ENCODE results near the gene NFKBIB. TPM values are rescaled to one million over a fixed set of nuclear protein-coding genes. Genes with fewer than 3 reads are reported as not detected.
"Not testable (repeated sequence)": the region's sequence is repeated elsewhere in the genome, so short reads cannot be mapped to it uniquely, and the experiment has no call there.

NFKBIB gene
- total and polyA plus RNA-seq, 3 experiments from 2014 or later = 15.6 to 116 (median 107) TPM

DNA sequence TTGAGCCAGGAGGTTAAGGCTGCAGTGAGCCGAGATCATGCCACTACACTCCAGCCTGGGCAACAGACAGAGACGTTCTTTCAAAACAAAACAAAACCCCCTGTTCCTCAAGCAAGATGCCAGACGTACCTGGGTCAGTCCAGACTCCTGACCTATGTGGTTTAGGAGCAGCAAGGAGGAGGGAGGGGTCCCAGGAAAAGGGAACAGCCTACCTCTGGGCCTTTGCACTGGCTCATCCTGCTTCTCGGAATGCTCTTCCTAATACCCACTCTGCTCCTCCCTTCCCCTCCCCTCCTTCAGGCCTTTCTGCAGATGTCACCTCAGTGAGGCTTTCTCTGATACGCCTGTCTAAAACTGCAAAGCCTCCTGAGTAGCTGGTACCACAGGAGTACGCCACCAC, 31.2 kb upstream of the NFKBIB start:
- Mint-ChIP-seq H3K27me3 (no peaks in the 10 kb centered on the region), H3K4me3 (peak overlapping the region; percentile 87 to 94 (median 91)), H3K36me3 (peaks cover 3 to 30% (median 7%) of the 10 kb centered on the region in 3 donors), H3K27ac (peak overlapping the region; percentile 48 to 97 (median 92)), H3K4me1 (peaks cover 39 to 69% (median 60%) of the 10 kb centered on the region in 3 donors), H3K9me3 (peaks cover 0 to 2% (median 0%) of the 10 kb centered on the region in 5 donors)
- H3K27me3 ChIP-seq (ENCODE audit: insufficient read depth, low read length, poor library complexity, severe bottlenecking) = no peaks in the 10 kb centered on the region
- POLR2A ChIA-PET = interaction anchor here (0.7 to 3.7 kb wide), 5 partner anchors 8 to 51 kb away, joined by 3 to 33 read pairs (median 7); no protein-coding TSS in a partner anchor
- H3K9me3 ChIP-seq (ENCODE audit: low read length) = no peaks in the 10 kb centered on the region
- H3K27ac ChIP-seq (ENCODE audit: low read depth, low read length) = no peak overlapping the region
- H3K4me3 ChIP-seq (ENCODE audit: low read length) = no peak overlapping the region
- peaks cover 46% of the 10 kb centered on the region for H3K4me1 ChIP-seq (ENCODE audit: insufficient read depth, low read length)
- DNase-seq = no peak
- H3K36me3 ChIP-seq (ENCODE audit: insufficient read depth, low read length) = no peaks in the 10 kb centered on the region
- CTCF ChIA-PET = interaction anchor here (0.8 to 4.6 kb wide), 17 partner anchors 8 to 145 kb away, joined by 3 to 38 read pairs (median 5); partner anchors contain the start of genes ECH1, MRPS12, RINL and SARS2

DNA sequence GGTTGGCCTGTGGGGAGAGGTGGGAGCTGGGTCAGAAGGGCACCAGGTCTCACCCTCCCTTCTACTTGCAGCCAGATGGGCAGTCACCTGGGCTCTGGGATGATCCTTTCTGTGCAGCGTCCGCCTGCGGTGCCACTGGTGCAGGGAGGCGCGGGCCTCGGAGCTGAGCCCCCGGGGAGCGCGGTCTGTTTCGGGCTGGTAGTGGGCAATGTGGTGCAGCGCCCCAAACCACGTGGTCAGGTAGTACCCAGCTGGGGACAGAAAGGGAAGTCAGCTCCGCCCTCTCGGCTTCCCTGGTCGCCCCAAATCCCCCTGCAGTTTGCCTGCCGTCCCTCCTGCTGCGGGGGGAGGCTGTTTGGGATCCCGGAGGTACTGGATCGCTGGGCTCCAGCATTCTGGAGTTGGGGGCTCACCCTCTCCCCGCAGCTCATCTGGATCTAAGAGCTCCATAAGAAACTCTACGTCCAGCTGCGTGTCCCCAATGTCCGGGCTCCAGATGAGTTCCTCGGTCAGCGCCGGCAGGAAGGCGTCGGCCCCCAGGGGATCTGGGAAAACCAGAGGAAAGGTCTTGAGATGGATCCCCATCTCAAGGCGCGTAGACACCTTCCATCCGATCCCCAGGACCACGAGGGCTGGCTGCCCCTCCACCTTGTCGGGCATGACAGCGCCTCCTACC, 30.5 kb upstream of the NFKBIB start:
- H3K4me3 ChIP-seq (ENCODE audit: low read length) = peak overlapping the region; percentile 78
- Mint-ChIP-seq H3K27me3 (no peaks in the 10 kb centered on the region), H3K4me3 (peak overlapping the region; percentile 87 to 94 (median 91)), H3K9me3 (peaks cover 0 to 2% (median 0%) of the 10 kb centered on the region in 5 donors), H3K36me3 (peaks cover 3 to 34% (median 7%) of the 10 kb centered on the region in 3 donors), H3K27ac (peak overlapping the region; percentile 48 to 97 (median 94)), H3K4me1 (peaks cover 38 to 66% (median 58%) of the 10 kb centered on the region in 3 donors)
- CTCF ChIA-PET = interaction anchor here (0.7 to 4.6 kb wide), 23 partner anchors 9 to 467 kb away, joined by 3 to 38 read pairs (median 5); partner anchors contain the start of genes ECH1, FAM98C, MRPS12 and NFKBIB
- DNase-seq = peak in 3 of 5 donors; percentile 38 to 57 (median 42)
- peaks cover 44% of the 10 kb centered on the region for H3K4me1 ChIP-seq (ENCODE audit: insufficient read depth, low read length)
- H3K36me3 ChIP-seq (ENCODE audit: insufficient read depth, low read length) = no peaks in the 10 kb centered on the region
- no peaks in the 10 kb centered on the region for H3K9me3 ChIP-seq (ENCODE audit: low read length)
- peak overlapping the region; percentile 66 for H3K27ac ChIP-seq (ENCODE audit: low read depth, low read length)
- POLR2A ChIA-PET = interaction anchor here (0.7 to 3.7 kb wide), 8 partner anchors 8 to 135 kb away, joined by 3 to 33 read pairs (median 6); partner anchors contain the start of gene ECH1
- no peaks in the 10 kb centered on the region for H3K27me3 ChIP-seq (ENCODE audit: insufficient read depth, low read length, poor library complexity, severe bottlenecking)

DNA sequence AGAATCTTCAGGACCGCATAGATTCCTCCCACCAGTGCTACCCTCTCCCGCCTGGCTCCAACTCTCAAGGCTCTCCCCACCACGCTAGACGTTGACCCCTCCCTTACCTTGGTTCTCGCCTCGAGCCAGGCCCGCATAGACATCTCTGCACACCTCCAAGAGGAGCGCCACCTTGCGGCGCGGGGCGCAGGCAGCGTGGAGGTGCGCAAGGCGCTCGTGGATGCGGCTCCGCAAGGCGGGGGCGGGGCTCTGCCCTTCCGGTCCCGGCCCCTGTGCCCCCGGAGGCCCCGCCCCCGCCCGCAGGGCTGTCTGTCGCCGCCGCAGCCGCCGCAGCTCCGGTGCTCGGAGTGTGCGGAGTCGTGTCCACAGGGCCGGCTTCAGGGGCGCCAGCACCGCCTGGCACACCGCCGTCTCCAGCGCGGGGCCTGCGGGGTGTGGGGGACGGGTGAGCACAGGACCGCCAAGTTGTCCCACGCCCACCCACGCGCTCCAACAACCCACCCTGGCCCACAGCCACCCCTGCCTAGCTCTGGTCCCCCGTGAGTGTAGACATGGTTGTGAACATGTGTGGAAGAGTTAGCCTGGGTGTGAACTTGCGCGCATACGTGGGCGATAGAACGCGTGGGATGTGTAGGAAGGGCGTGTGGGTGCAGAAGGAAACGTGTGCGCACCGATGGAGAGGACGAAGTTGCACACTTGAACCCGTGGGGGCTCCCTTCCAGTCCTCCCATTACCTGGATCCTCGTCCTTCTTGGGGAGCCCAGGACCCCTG, 29.7 kb upstream of the NFKBIB start:
- Mint-ChIP-seq H3K27me3 (no peaks in the 10 kb centered on the region), H3K36me3 (peaks cover 3 to 38% (median 7%) of the 10 kb centered on the region in 3 donors), H3K27ac (peak overlapping the region; percentile 48 to 97 (median 94)), H3K4me3 (peak overlapping the region; percentile 87 to 94 (median 91)), H3K4me1 (peaks cover 30 to 58% (median 51%) of the 10 kb centered on the region in 3 donors), H3K9me3 (peaks cover 0 to 2% (median 0%) of the 10 kb centered on the region in 5 donors)
- Histone ChIP-seq H3K36me3 (ENCODE audit: insufficient read depth, low read length) (no peaks in the 10 kb centered on the region), H3K27ac (ENCODE audit: low read depth, low read length) (peak overlapping the region; percentile 66), H3K4me1 (ENCODE audit: insufficient read depth, low read length) (peaks cover 37% of the 10 kb centered on the region), H3K27me3 (ENCODE audit: insufficient read depth, low read length, poor library complexity, severe bottlenecking) (no peaks in the 10 kb centered on the region), H3K9me3 (ENCODE audit: low read length) (no peaks in the 10 kb centered on the region), H3K4me3 (ENCODE audit: low read length) (peak overlapping the region; percentile 78)
- CTCF ChIA-PET = interaction anchor here (1.0 to 4.6 kb wide), 22 partner anchors 8 to 467 kb away, joined by 3 to 38 read pairs (median 5); partner anchors contain the start of genes ECH1, FAM98C, MRPS12 and NFKBIB
- POLR2A ChIA-PET = interaction anchor here (1.1 to 3.7 kb wide), 6 partner anchors 7 to 136 kb away, joined by 3 to 33 read pairs (median 10); partner anchors contain the start of gene ECH1
- peak; percentile 92 to 96 (median 93) for DNase-seq

GRCh38 chr19:38870612-38871011, 29.2 kb upstream of the NFKBIB start:
- Mint-ChIP-seq H3K27me3 (no peaks in the 10 kb centered on the region), H3K9me3 (no peaks in the 10 kb centered on the region), H3K36me3 (peaks cover 3 to 38% (median 7%) of the 10 kb centered on the region in 3 donors), H3K4me3 (peak overlapping the region; percentile 61 to 94 (median 89)), H3K27ac (peak overlapping the region; percentile 48 to 96 (median 90)), H3K4me1 (peaks cover 25 to 53% (median 45%) of the 10 kb centered on the region in 3 donors)
- Histone ChIP-seq H3K36me3 (ENCODE audit: insufficient read depth, low read length) (no peaks in the 10 kb centered on the region), H3K27me3 (ENCODE audit: insufficient read depth, low read length, poor library complexity, severe bottlenecking) (no peaks in the 10 kb centered on the region), H3K4me3 (ENCODE audit: low read length) (peak overlapping the region; percentile 36), H3K9me3 (ENCODE audit: low read length) (no peaks in the 10 kb centered on the region), H3K4me1 (ENCODE audit: insufficient read depth, low read length) (peaks cover 31% of the 10 kb centered on the region), H3K27ac (ENCODE audit: low read depth, low read length) (no peak overlapping the region)
- ChIA-PET POLR2A (interaction anchor here (1.3 to 3.7 kb wide), 5 partner anchors 19 to 137 kb away, joined by 5 to 33 read pairs (median 13); partner anchors contain the start of gene ECH1), CTCF (interaction anchor here (1.4 to 4.6 kb wide), 12 partner anchors 8 to 136 kb away, joined by 4 to 38 read pairs (median 8); partner anchors contain the start of genes ECH1, MRPS12, NFKBIB and RINL)
- DNase-seq = no peak

GRCh38 chr19:38873400-38873799, 26.4 kb upstream of the NFKBIB start:
- CTCF ChIA-PET; H3K9me3 Mint-ChIP-seq; H3K27me3 Mint-ChIP-seq; H3K27ac ChIP-seq (ENCODE audit: low read depth, low read length); H3K36me3 ChIP-seq (ENCODE audit: insufficient read depth, low read length); DNase-seq; H3K27me3 ChIP-seq (ENCODE audit: insufficient read depth, low read length, poor library complexity, severe bottlenecking); H3K4me3 ChIP-seq (ENCODE audit: low read length); H3K9me3 ChIP-seq (ENCODE audit: low read length); POLR2A ChIA-PET: not testable (repeated sequence)
- peak overlapping the region in 1 of 7 donors; percentile 2 for H3K4me3 Mint-ChIP-seq
- peaks cover 0 to 46% (median 7%) of the 10 kb centered on the region in 3 donors for H3K36me3 Mint-ChIP-seq
- peaks cover 35% of the 10 kb centered on the region for H3K4me1 ChIP-seq (ENCODE audit: insufficient read depth, low read length)
- H3K4me1 Mint-ChIP-seq = peaks cover 31 to 63% (median 54%) of the 10 kb centered on the region in 3 donors
- peak overlapping the region in 6 of 8 donors; percentile 12 to 90 (median 22) for H3K27ac Mint-ChIP-seq

DNA sequence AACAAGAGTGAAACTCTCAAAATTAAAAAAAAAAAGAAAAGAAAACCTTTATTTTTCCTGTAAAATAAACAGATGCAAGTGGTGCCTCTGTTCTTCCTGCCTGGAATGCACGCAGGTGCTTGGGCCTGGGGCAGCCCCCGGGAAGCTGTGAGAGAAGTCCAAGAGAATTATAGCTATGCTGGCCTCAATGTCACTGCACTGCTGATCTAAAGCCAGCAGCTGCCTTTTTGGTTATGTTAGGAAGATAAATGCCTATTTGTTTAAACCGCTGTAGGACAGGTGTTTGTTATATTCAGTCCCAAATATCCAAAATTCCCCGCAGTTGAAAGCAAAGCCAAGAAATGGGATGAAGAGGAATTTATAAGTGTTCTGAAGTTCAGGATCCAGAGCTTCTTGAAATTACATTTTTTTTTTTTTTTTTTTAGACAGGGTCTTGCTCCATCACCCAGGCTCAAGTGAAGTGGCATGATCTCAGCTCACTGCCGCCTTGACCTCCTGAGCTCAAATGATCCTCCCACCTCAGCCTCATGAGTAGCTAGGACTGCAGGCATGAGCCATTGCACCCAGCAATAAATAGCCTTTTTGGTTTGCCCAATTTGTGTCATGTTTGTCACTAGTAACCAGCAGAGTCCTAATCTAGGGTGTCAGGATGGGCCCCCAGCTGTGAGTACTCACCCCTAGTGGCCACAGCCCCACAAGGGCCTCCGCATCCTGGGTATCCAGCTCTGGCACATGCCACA, 23.9 kb upstream of the NFKBIB start:
- no peaks in the 10 kb centered on the region for H3K36me3 ChIP-seq (ENCODE audit: insufficient read depth, low read length)
- DNase-seq = no peak
- peaks cover 35% of the 10 kb centered on the region for H3K4me1 ChIP-seq (ENCODE audit: insufficient read depth, low read length)
- ChIA-PET CTCF (interaction anchor here (1.0 to 5.0 kb wide), 5 partner anchors 12 to 472 kb away, joined by 3 to 30 read pairs (median 4); partner anchors contain the start of genes ECH1 and FAM98C), POLR2A (interaction anchor here (1.0 kb wide), 1 partner anchor 12 kb away, joined by 5 read pairs; no protein-coding TSS in a partner anchor)
- H3K9me3 Mint-ChIP-seq = no peaks in the 10 kb centered on the region
- H3K9me3 ChIP-seq (ENCODE audit: low read length) = no peaks in the 10 kb centered on the region
- peak overlapping the region in 5 of 8 donors; percentile 26 to 81 (median 67) for H3K27ac Mint-ChIP-seq
- no peak overlapping the region for H3K4me3 ChIP-seq (ENCODE audit: low read length)
- no peaks in the 10 kb centered on the region for H3K27me3 ChIP-seq (ENCODE audit: insufficient read depth, low read length, poor library complexity, severe bottlenecking)
- H3K27me3 Mint-ChIP-seq = no peaks in the 10 kb centered on the region
- H3K4me1 Mint-ChIP-seq = peaks cover 28 to 52% (median 44%) of the 10 kb centered on the region in 3 donors
- peaks cover 0 to 40% (median 7%) of the 10 kb centered on the region in 3 donors for H3K36me3 Mint-ChIP-seq
- H3K4me3 Mint-ChIP-seq = no peak overlapping the region
- H3K27ac ChIP-seq (ENCODE audit: low read depth, low read length) = no peak overlapping the region

Measured in CD8-positive, alpha-beta memory T cell (primary cell).